Activated CD4-positive, CD25-positive, alpha-beta regulatory T cell (primary cell): ENCODE data around the gene CRAMP1.

Experiments used
- DNase-seq, 4 experiments: peaks; one replicate each; lab custom pipeline; 2025; lab: John Stamatoyannopoulos, UW

CRAMP1 gene

DNA sequence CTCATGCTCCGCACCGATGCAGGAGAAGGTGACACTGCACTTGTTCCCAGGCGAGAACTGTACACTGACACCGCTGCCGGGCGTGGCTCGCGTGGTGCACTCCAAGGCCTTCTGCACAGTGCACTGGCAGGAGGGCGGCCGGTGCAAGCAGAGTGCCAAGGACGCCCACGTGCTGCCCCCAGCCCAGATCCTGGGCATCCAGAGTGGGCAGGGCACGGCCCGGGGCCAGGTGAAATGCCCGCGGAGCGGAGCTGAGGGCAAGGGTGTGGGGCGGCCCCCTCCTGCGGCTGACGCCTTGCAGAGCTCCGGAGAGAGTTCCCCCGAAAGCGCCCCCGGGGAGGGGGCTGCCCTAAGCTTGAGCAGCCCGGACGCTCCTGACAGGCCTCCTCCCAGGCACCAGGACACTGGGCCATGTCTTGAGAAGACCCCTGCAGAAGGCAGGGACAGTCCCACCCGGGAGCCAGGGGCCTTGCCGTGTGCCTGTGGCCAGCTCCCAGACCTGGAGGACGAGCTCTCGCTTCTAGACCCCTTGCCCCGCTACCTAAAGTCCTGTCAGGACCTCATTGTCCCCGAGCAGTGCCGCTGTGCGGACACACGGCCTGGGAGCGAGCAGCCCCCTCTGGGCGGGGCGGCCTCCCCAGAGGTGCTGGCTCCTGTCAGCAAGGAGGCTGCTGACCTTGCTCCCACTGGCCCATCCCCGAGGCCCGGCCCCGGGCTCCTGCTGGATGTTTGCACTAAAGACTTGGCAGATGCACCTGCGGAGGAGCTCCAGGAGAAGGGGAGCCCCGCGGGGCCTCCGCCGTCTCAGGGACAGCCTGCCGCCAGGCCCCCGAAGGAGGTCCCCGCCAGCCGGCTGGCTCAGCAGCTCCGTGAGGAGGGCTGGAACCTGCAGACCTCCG, 44.0 kb downstream of the CRAMP1 start:
- DNase-seq: no peak

DNA sequence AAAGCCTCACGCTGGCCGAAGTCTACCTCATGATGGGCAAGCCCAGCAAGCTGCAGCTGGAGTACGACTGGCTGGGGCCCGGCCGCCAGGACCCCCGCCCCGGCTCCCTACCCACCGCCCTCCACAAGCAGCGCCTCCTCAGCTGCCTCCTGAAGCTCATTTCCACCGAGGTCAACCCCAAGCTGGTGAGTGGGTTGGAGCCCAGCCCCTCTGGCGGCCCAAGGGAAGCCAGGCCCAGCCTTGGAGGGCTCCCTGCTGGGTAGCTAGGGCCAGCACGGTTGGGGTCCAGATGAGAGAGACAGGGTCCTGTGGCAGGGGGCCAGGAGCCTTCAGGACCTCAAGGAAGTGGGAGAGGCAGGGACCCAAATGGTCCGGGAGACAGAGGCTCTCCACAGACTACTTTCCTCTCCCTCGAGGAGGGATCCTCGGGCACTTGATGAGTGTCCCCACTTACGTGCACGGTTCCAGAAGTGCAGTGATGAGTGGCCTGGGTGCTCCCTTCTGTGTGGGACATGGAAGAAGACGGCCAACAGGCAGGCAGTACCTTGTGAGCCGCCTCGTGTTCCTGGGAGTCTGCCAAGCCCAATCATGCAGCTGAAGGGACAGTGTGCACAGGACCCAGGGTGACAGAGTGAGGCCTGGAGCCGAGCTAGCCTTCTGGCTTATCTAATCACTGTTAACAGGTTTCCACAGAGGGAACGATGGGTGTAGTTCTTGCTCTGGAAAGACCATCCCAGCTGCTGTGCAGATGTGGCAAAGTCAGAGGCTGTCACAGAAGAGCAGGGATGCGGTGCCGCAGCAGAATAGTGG, 44.9 kb downstream of the CRAMP1 start:
- DNase-seq: no peak

DNA sequence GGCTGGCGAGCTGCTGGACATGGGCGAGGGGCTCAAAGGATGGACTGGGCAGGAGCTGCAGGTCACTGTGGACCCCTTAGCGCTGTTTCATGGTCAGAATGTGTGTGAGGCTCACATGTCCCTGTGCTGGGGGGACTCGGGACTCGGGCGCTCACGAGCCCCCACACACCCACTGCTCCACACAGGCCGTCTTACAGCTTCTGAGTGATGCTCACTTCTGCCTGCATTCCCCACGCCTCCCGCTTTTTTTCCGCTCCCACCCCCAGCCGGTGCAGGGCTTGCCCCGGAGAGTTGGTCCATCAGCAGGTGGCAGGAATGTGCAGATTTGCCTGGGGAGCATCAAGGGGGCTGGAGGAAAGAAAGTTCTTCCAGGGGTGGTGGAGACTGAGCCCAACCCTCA, 45.7 kb downstream of the CRAMP1 start:
- no peak for DNase-seq

DNA sequence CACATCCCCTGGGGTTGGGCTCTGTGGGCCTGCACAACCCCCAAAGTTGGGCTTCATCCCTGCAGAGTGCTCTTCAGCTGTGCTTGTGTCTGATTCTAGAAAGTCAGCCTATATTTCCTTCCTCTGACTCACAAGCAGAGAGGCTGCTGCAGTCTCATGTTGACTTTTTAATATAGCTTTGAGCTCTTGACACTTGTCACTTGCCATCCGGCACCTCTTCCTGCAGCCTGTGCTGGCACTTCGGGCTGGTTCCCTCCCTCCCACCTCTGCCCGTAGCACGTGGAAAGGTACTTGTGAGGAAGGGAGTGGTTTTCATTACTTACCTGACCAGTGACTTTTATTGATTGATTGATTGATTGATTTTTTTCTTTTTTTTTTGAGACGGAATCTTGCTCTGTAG, 46.9 kb downstream of the CRAMP1 start:
- DNase-seq: no peak

DNA sequence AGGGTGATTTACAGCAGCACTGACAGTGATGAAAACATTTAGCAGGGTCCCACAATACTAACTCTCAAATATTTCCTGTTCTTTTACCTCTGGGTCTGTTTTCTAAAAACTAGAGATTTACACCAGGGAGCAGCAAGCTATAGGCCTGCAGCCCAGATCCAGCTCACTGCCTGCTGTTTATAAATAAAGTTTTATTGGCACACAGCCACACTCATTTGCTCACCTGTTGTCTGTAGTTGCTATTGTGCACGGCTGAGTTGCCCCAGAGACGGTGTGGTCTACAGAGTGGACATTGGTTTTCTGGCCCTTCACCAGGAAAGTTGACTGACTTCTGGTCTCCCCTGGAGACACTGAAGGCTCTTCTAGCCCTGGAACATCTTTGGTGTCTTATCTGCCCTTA, 49.7 kb downstream of the CRAMP1 start:
- no peak for DNase-seq

DNA sequence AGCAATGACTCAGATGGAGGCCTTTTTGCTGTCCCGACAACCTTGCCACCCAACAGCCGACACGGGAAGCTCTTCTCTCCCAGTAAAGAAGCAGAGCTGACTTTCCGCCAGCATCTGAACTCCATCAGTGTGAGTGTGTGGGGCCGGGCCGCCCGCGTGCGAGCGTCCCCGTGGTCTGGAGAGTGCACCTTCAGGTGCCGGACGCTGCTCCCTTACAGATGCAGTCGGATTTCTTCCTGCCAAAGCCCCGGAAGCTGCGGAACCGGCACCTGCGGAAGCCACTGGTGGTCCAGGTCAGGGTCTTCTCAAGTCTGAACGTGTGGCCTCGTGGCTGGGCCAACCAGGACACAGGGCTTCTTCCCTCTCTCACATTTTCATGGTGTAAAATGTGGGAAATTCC, 50.4 kb downstream of the CRAMP1 start:
- DNase-seq: no peak

DNA sequence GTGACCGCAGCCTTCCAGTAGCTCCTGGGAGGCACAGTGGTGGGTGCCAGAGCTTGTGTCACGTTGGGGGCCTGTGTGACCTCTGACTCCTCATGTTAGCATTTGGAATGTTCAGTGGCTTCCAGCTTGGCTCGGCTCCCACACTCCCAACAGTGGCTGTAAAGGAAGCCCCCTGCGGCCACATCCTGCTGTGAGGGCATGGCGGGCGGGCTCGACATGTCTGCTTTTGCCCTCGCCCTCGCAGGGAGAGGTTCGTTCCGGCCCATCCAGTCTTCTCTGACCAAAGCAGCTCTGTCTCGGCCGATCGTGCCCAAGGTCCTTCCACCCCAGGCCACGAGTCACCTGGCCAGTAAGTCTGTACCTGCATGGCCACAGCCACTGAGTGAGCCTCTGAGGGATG, 53.7 kb downstream of the CRAMP1 start:
- no peak for DNase-seq

DNA sequence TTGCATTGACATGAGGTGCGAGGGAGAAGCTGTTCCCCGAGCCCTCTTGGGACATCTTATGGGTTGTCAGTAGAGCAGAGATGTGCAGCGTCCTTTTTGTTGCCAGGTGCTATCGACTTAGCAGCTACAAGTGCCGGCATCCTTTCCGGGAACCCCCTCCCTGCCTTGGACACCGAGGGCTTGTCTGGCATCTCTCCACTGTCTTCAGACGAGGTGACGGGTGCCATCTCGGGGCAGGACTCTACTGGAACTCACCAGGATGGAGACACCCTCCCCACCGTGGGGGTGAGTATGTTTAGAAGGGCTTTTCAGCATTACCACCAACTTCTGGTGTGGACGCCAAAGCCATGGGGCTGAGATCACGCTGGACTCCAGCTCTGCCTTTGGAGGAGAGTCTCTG, 54.2 kb downstream of the CRAMP1 start:
- DNase-seq: no peak

DNA sequence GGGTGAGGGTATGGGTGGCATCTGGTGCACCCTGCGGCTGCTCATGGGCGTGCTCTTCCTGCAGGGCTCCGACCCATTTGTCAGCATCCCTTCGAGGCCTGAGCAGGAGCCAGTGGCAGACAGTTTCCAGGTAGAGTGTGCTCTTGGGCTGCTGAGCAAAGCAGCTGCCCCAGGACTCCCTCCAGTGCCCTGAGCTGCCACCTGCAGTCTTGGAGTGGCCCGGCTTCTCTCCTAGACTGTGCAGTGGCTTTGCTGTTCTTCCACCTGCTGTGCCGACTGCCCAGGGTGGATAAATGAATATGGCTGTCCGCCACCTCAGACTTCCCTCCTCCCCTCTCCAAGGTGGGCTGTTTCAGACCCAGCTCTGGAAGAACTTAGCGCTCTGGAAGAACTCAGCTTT, 55.1 kb downstream of the CRAMP1 start:
- DNase-seq: no peak

DNA sequence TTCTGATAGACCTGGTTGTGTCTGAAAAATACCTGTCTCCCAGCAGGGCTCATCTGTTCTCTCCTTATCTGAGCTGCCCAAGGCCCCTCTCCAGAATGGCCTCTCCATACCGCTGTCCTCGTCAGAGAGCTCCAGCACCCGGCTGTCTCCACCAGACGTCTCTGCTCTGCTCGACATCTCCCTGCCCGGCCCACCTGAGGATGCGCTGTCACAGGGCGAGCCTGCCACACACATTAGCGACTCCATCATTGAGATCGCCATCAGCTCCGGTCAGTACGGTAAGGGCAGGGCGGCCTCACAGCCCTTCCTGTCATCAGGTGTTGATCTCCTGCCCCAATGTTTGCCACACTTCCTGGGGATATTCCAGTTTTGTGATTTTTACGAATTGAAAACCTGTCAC, 55.8 kb downstream of the CRAMP1 start:
- DNase-seq: no peak

DNA sequence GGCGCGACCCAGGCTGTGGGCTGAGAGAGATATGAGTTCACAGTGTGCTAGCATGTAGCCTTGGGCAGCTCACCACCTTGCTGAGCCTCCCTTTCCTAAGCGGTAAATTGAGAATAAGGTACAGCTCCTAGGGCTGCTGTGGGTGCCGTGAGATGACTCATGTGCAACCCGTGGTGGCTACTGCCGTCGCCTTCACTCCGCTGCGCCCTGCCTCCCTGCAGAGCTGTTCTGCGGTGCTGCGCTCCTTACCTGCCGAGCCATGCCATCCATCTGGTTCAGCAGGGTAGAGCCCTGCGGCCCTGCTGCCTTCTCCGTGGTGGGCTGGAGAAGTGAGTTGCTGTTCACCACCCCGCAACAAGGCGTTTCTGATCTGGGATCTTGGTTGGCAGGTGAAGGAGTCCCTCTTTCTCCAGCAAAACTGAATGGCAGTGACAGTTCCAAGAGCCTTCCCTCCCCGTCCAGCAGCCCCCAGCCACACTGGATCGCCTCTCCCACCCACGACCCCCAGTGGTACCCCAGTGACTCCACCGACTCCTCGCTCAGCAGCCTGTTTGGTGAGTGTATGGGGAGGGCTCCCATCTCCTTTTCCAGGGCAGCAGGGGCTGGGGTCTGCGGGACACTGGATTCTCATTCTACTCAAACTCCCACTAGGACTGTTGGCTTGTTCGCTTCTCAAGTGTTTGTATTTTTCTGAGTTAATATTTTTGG, 56.6 kb downstream of the CRAMP1 start:
- DNase-seq: no peak

DNA sequence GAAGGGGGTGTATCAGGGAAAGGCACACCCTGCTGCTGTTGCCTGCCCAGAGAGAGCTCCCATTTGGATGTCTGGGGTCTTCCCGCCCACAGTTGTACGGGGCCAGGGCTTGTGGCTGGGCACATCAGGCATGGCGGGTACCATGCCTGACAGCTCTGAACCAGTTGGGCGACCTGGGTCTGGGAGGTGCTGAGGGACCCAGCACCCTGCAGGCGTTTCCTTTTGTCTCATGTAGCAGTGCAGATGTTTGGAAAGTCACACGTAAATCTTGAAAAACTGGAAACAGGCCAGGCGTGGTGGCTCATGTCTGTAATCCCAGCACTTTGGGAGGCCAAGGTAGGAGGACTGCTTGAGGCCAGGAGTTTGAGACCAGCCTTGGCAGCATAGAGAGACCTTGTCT, 57.5 kb downstream of the CRAMP1 start:
- DNase-seq: no peak

DNA sequence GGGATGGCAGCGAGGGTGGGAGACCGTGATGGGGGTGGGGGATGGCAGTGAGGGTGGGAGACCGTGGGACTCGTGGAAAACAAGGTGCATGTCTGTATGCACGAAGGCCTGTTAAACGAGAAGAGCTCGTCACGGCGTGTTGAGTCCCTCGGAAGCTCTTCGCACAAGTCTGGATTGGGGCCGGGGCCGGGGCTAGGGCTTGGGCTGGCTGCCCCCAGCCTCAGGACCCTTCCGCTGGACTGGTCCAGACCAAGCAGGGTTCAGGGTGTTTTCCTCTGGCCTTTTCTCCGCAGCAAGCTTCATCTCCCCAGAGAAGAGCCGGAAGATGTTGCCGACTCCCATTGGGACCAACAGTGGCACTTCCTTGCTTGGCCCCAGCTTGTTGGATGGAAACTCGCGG, 58.2 kb downstream of the CRAMP1 start:
- no peak for DNase-seq

DNA sequence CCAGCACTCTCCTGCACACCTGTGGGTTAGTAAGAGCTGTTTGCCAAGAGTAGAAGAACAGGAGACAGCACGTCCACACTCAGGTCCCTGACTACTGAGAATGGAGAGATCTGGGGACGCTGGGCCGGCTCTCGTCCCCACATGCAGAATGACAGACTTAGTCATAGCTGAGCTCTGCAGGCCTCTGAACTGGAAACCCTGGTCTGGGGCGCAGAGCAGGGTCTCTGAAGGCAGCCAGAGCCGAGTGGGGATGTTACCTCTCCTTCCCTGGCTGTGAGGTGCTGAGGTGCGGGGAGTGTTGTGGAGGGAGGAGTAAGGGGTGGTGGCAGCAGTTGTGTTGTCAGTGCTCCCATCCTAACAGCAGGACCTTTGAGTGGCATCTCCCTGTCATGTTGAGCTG, 58.7 kb downstream of the CRAMP1 start:
- DNase-seq: no peak

DNA sequence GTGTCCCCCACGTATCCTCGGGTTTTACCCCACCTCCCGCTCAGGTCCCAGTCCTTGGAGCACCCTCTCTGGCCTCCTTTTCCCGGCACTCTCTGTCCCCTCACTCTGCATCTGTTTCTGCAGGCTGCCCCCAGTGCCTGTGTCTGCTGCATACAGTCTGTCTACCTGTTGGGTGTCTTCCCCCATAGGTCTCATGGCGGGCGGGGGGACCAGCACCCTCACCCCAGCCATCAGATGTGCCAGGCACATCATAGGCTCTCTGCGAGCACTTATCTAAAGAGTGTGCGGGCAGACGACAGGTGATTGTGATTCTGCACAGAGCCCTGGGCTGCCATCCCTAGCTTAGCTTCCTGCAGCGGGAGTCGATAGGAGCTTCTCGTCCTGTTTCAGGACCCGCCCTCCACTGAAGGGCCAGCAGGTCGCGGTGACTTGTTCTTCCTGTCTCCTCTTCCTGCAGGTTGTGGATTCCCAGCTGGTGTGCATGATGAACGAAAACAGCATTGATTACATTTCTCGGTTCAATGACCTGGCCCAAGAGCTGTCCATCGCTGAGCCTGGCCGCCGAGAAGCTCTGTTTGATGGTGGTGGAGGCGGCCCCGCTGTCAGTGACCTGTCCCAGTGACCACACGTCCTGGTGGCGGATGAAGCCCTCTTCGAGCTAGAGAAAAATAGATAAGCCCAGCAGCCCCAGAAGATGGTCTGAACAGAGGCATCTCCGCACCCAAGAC, 61.4 kb downstream of the CRAMP1 start:
- no peak for DNase-seq

DNA sequence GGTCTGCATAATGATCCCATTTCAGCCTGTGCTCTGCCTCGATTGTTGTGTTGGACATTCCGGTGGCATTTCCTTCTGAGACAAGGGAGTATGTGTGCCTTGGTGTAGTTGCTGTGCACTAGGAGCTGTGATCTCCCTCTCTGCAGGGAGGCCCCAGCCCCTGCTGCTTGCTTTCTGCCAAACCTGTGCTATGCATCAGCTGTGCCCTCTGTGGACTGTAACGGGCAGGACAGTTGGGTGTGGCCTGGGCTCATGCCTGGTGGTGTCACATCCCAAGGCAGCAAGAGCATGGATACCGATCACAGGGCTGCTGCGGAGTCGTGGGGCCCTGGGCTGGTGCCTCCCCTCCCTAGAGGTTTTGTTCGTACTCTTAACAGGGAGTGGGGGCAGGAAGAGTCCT, 62.1 kb downstream of the CRAMP1 start:
- no peak for DNase-seq

DNA sequence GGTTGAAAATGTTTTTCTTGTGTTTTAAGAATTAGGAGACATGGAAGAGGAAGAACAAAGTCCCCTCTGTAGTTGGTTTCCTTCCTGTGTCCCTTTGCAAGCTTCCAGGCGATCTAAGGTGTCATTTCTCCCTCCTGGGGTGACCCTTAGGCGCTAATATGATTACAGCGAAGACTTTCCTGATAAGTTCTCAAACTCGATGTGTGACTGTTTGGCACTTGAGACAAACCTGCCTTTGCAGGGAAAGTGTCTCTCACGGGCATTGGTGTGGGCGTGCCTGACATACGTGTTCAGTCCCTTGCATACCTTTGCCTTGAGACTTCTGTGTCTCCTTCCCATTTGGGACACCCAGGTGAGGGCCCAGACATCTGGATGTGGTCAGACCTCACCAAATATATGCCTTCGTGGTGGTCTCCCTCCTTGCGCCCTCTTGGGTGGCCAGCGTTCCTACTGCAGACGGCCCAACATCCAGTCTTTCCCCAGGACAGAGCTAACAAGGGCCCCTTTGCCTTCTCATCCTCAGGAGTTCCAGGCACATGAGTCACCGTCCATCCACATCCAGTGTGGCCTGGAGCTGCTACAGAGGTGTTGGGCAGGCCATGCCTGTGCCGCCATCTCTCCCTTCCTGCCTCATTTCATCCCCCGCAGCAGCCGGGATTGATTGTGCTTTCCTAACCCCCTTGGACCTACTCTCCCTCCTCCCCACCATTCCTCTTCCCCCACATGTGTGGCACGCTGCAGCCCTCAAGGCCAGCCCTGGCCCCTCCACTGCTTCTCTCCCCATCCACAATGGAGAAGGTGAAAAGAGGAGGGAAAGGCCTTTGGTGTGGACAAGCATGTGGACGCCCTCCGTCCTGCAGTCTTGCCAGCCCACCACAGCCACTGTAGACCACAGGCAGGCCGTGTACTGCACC, 62.8 kb downstream of the CRAMP1 start:
- DNase-seq: no peak

DNA sequence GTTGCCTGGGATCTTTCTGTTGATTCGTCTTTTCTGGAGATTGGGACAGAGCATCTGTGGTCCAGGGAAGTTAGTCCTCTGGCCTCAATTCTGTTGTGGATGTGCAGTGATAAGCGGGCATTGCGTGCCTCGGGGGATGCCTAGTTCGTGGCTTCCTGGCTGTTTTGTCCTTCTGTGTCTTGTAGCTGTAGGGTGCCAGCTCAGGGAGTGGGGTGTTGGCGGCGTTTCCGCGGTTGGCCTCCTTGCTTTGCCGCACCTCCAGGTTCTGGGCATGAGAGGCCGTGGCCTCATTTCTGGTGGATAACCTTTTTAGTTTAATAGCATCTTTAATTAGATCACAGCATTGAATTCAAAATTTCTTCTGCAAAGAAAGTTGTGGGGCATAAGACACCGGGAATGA, 64.5 kb downstream of the CRAMP1 start:
- no peak for DNase-seq

DNA sequence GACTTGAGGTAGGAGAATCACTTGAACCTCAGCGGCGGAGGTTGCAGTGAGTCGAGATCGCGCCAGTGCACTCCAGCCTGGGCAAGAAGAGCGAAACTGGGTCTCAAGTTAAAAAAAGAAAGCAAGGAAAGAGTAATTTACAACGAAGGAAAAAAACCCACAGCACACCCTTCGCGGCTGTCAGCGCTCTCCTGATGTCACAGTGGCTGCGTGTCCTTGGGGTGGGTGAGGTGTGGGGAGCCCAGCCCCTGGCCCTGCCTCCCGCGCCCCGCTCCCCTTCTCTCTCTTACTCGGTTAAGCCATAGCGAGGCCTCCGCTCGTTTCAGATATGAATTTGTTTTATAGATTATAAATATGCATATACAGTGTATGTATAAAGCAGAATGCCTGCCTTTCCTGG, 65.2 kb downstream of the CRAMP1 start:
- DNase-seq: no peak

DNA sequence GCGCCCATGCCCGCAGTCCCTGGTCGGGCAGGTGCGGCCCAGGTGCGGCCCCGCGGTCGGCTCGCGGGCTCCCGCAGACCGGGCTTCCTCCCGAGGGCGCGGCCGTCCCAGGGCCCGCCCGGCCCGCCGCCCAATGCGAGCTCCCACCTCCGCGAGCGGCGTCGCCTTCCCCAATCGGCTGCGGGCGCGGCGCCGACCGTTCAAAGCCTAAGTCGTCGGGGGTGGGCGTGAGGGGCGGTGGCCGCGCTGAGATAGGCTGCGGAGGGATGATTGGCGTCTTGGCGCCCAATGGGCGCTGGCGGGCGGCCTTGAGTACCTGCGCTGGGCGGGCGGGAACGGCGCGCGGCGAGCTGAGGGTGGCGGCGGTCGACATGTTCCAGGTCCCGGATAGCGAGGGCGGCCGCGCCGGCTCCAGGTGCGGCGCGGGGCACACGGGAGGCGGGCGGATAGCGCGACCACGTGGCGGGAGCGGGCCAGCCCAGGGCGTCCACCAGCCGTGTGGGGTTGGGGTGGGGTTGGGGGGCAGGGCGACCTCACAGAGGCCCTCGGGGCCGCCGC, 65.9 kb downstream of the CRAMP1 start, which contains the start of gene JPT2:
JPT2 (plus strand) TSS at position 338 of the 558 bp plus-strand sequence; CDS start at position 372, 34 bp downstream.
- peak; percentile 90 to 95 (median 92) for DNase-seq
